ENCODE data around the gene CAV3.

The CAV3 gene

DNA sequence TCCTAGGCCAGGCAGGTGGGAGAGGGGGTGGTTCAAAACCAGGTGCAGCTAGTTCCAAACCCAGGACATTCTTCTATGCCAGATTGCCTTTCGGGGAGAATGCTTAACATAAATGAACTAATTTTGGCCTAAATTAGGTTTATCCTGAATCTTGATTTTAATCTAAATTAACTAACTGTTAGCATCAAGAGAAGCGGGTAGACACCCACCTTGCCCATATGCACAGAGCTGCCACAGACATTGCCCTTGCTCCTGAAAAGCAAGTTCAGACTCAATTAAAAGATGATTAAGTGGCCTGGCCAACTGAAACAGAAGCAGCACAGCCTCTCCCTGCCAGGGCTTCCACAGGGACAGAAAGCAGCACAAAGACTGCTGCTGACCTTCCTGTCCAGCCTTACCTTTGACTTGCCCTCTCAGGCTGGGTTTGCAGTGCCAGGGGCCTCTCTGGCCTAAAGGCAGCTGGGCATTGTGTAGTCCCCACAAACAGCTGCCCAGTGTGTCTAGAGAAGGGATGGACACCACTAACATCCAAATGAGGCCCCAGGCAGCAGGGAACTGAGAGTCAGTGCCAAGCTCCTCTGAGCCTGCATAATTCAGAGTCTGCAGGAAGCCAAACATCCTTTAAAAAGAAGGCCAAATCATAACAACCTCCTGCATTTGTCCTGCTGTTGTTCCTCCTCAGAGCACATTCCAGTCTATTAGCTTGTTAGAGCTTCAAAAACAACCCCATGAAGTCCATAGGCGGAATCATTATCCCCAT is 51.3 kb downstream of the CAV3 start:
- TF ChIP-seq, protein P1, sequence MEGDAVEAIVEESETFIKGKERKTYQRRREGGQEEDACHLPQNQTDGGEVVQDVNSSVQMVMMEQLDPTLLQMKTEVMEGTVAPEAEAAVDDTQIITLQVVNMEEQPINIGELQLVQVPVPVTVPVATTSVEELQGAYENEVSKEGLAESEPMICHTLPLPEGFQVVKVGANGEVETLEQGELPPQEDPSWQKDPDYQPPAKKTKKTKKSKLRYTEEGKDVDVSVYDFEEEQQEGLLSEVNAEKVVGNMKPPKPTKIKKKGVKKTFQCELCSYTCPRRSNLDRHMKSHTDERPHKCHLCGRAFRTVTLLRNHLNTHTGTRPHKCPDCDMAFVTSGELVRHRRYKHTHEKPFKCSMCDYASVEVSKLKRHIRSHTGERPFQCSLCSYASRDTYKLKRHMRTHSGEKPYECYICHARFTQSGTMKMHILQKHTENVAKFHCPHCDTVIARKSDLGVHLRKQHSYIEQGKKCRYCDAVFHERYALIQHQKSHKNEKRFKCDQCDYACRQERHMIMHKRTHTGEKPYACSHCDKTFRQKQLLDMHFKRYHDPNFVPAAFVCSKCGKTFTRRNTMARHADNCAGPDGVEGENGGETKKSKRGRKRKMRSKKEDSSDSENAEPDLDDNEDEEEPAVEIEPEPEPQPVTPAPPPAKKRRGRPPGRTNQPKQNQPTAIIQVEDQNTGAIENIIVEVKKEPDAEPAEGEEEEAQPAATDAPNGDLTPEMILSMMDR (conservative IDR thresholded peaks at IDR 0.05; ENCODE audit: control insufficient read depth, insufficient read depth, low read depth, low read length), result no peak
- H3K4me3 ChIP-seq (ENCODE audit: control insufficient read depth, low read depth, low read length), result no peak overlapping the region
- DNase-seq (ENCODE audit: low read depth), result no peak

DNA sequence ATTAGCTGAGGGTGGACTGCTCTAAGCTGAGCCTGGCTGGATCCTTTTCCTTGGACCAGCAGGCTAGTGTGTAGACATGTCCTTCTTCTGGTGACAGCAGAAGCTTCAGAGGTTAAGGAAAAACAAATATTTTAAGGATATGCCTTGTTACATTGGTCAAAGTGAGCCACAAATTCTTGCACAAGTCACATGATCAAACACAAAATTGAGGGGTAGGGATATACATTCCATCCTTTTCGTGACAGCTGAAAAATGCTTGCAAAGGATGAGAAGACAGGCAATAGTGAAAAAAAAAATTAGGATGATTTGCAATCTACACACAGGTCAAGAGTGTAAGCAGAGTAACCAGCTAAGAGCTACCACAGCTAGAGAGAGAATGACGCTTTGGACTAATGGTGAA is 56.9 kb downstream of the CAV3 start:
- H3K4me3 ChIP-seq (ENCODE audit: control insufficient read depth, low read depth, low read length), result no peak overlapping the region
- DNase-seq (ENCODE audit: low read depth), result no peak
- TF ChIP-seq, protein P1 (conservative IDR thresholded peaks at IDR 0.05; ENCODE audit: control insufficient read depth, insufficient read depth, low read depth, low read length), result no peak

DNA sequence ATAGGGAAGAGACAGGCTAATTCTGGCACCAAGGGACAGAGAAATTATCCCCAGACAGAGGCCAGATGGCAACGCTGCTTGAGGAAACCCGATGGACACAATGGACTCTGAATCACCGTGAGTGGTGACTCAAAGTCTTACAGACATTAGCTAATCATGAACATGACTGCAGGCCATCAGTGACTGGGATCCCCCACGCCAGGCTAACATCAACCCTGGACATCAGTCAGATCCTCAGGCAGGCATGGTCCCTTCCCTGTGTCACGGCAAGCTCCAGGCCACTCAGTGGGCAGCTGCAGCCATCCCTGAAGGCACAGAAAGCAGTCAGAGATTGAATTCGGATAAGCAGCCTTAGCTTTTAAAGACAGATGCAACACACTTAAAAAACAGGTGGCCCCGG is 59.6 kb downstream of the CAV3 start:
- TF ChIP-seq, protein P1 (conservative IDR thresholded peaks at IDR 0.05; ENCODE audit: control insufficient read depth, insufficient read depth, low read depth, low read length), result no peak
- H3K4me3 ChIP-seq (ENCODE audit: control insufficient read depth, low read depth, low read length), result no peak overlapping the region
- DNase-seq (ENCODE audit: low read depth), result peak; percentile 81

DNA sequence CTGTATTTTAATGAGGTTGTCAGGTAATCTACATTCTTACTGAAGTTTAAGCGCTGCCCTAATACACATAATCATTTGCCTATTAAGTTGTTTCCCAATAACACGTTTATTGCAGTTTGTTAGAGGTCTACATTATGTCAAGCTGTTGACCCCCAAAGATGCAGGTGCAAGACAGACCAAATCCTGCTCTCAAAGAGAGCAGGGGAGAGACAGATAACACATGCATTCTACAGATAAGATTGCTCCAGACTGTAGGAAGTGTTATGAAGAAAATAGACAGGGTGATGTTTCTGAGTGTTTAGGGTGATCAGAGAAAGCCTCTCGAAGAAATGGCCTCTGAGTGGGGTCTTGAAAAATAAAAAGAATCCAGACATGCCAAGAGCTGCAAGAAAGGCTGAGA is 60.6 kb downstream of the CAV3 start:
- H3K4me3 ChIP-seq (ENCODE audit: control insufficient read depth, low read depth, low read length), result no peak overlapping the region
- no peak for DNase-seq (ENCODE audit: low read depth)
- TF ChIP-seq, protein P1 (conservative IDR thresholded peaks at IDR 0.05; ENCODE audit: control insufficient read depth, insufficient read depth, low read depth, low read length), result no peak
